ENCODE results near the gene TDRD15.
A peak's percentile ranks its signal among the peaks of the same experiment; 100 is the strongest.
"Not testable (repeated sequence)": the region's sequence is repeated elsewhere in the genome, so short reads cannot be mapped to it uniquely, and the experiment has no call there.

The TDRD15 gene

DNA sequence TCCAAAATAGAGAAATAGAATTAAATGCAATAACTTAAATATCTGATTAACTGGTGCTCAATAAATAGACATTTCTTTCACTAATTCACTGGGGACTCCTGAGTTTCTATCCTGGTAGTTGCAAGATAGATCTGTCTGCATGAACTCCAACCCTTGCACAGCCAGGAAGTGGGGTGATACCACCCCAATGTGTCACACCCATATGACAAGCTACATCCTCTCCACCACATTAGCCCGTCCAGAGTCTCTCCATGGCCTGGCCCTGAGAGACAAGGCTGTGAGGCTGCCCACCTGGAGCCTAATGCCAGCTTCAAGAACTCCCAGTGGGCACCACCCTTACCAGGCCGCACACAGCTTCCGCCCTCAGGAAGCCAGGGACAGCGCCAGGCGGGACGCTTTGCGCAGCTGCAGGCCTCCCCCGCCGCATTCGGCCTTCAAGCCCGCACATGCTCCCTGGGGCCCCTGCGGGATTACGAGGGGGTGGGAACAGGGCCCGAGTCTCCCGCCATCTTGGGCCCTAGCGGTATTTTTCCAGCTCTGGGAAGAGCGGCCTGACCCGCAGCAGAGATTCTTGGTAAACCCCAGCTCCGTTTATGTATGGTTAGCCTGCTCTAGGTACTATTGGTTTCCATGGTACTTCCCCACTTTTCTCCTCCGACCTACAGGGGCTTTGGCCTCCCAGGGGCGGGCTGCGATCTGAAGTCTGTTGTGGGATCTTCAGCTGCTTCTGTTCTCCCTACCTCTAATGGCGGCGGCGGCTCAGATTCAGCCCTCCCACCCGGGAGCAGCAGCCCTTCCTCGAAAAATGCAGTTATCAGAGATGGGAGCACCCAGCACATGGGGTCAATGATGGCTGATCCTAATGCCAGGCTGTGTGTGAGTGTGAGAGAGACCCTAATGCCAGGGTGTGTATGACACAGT lies at the start of gene TDRD15:
TDRD15 (plus strand) TSS at position 496 of the 921 bp plus-strand sequence. CDS start 13,500 bp downstream, outside the sequence.
- no peak for DNase-seq

- no peak for DNase-seq
Measured at GRCh38 chr2:21078296-21078695, 45.5 kb upstream of the TDRD15 start.

- DNase-seq, result no peak
Measured at GRCh38 chr2:21083482-21083881, 40.3 kb upstream of the TDRD15 start.

GRCh38 chr2:21084401-21084800 lies 39.4 kb upstream of the TDRD15 start:
- DNase-seq, result no peak

DNA sequence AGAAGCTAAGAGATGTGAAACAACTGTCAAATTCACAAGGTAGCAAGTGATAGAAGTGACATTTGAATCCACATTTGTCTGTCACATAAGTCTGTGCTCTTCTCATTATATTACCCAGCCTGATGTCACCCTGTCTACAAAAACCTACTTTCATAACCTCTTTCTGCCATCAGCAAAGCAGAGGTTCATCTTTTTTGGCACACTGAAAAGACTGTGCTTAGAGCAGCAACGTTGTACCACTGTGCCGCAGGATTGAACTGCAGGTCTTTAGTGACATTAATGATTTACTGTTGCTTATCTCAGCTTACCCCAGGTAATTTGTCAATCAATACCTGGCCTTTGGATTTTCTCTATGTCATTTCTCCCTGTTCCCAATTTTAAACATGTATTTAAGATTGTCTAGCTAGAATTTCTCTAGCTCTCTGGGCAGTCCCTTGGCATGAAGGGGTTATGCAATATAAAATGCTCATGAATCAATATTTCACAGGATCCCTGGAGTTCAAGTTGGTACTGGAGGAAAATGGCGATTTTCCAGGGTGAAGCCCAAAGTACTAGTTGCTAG lies 31.4 kb upstream of the TDRD15 start:
- DNase-seq, result no peak

DNA sequence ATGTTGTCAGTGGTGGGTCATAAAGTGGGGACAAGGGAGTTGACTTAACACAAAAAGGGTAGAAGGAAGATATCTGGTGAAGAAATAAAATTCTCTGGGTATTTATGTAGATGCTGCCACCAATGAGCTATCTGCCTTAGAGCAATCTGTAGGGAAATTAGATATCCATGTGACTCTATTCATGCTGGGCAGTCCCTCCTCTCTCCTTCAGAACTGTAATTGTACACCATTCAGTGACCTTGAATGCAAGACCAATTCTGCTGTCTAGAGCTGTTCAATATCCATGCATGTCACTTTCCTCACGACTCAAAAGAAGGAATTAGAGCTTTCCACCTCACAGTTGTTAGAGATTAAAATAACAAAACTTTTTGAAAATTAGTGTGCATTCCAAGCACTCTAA lies 28.6 kb upstream of the TDRD15 start:
- no peak for DNase-seq

DNA sequence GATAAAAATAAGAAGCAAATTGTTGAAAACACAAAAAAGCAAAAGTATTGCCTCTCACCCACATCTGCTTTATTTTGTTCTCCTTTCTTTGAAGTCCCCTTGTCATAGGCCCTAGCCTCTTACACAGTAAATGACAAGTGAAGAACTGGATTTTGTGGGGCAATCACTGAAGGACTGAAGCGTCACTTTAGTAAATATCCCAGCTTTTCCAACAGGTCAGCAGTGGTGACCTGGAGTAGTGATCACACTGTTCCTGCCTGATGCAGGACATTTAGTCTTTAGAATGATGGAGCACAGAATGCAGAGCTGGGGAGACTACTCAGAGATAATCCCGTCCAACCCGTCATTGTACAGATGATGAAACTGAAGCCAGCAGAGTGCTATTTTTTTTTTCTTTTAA lies 28.1 kb upstream of the TDRD15 start:
- no peak for DNase-seq

DNA sequence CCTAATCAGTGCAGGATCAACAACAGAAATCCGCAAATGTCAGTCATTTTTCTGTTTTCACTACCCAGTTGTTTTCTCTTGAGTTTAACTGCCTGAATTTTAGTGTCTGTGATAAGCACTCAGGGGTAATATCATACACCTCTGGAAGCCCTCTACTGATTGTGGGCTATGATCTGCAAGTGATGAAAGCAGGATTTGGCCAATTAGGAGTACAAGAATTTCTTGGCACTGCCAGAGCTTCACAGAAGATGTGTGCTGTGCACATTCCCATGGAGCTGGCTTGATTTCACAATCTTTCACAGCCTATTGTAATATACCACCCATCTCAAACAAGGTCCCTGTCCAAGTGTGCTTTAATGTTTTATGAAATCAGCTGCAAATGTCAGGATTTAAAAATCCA lies 27.3 kb upstream of the TDRD15 start:
- DNase-seq, result no peak

GRCh38 chr2:21097331-21097730 lies 26.4 kb upstream of the TDRD15 start:
- no peak for DNase-seq

DNA sequence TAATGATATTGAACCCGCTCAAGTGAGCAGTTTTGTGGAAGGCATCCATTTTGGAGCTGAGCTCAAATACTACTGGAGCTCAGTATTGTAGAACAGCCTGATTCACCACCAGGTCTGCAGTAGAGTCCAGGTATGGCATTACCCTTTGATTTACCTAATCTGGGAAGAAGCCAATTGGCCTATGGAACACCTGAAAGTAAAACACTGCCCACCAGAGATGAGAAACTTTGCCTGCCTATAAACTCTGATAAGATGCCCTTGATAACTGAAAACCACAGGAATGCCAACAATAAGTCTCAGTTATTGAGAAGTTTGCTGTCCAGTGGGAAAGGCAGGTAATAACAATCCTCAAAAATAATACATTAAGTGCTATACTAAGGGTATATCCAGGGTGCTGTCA lies 25.5 kb upstream of the TDRD15 start:
- DNase-seq, result no peak

DNA sequence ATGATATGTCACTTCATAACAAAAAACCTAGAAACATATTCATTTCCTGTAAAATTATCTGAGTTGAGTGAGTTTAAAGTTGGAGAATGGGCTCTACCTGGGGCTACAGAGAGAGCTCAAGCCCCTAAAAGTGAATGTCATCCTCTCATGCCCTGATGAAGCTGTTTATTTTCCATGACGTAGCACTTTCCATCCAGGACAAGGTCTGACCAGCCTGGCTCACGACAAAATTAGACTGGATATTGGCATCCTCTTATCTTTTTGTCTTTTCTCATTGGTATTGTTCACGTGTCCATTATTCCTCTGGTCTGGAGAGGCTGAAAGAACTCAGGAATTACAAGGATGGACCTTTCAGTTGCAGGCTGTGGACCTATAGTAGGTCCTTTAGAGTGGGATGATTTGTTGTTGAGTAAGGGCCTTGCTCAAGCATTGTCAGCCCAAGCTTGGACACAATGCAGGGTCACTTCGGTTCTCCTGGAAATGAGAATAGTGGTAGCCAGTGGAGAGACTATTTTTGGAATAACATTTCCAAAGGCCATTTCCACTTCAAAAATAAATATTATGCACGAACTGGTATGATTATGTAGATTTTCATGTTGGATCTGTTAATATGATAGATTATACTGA lies 24.4 kb upstream of the TDRD15 start:
- no peak for DNase-seq

- not testable (repeated sequence) for DNase-seq
Measured at GRCh38 chr2:21101514-21102155, 22.1 kb upstream of the TDRD15 start.

GRCh38 chr2:21102356-21102755 lies 21.4 kb upstream of the TDRD15 start:
- no peak for DNase-seq

GRCh38 chr2:21103274-21103891 lies 20.4 kb upstream of the TDRD15 start:
- peak; percentile 2 to 4 for DNase-seq

DNA sequence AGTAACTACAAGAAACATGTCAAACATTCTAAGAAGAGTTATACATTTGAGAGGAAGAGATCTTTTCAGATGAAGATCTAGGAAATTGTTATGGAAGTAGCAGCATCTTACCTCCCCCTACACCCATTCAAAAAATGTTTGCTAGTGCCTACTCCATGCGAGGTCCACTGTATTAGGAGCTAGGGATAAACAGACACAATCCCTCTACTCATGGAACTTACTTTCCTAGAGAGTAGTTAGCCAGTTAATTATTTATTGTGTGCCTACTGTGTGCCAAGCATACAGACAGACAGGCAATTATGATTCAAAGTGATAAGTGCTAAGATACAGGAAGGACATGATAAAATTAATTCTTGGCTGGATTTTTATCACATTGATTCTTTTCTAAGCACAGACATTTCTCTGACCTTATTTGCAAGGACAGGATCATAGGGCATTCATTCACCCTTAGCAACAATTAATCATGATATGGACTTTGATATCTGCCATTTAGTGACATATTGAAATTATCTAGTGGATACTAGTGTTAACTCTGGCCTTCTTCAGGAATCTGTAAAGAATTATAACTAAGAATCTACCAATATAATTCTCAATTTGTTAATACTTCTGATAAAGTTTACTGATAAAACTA lies 19.6 kb upstream of the TDRD15 start:
- DNase-seq, result no peak

GRCh38 chr2:21111012-21111411 lies 12.8 kb upstream of the TDRD15 start:
- no peak for DNase-seq

DNA sequence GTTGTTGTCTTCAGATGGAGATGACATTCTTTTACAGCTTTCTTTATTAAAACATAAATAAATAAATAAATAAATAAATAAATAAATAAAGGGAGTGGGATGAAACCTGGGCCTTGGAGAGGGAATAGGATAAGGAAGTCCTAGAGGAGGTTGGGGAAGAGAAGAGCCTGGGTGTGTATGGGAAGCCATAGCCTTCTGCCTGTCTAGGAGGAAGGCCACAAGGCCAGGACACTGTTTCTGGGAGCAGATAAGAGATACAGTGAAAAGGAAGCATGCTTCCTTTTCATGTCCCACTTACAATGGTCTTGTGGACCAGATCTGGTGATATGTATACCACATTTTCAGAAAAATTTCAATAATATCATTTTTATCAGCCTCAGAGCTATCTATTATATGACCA lies 6.1 kb upstream of the TDRD15 start:
- no peak for DNase-seq

DNA sequence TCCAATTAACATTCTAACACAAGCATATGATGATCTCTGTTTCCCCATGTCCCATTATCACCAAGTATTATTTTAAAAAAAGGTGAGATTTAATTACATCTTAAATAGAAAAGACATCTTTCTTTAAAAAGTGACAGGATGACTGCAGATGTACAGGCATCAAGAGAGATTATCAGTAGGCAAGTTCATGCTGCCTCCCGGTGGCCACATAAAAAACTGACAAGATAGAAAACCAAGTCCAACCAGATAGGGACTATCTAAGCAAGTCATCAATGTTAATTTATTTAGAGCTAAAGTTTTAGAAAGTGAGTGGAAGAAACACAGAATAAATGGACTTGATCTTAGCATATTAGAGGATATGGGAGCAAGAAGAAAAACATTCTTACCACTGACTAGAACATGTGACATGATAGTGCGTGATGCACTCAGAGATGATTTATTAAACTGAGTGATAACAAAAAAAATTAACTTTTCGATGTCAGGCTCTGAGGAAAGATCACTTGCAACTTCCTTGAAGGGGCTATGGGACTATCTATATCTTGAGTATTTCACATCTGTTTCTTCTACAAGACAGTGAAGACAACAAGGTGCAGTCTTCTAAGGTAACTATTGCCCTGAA lies 5.4 kb upstream of the TDRD15 start:
- DNase-seq, result peak; percentile 39 to 58

DNA sequence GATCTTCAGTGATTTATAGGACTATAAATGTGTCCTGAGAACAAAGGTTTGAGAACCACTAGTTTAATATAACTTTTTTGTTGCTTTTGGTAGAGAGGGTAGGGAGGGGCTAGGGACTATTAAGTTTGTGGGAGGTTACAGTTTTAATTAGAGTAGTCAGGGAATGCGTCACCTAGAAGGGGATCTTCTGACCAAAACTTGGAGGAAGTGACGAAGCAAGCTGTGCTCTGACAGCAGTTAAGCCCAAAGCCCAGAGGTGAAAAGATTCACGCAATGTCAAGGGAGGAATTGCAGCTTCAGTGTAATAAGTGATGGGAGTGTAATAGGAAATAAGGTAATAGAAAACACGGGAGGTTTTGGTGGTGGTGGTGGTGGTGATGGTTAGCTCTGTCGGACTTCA lies 8.1 kb downstream of the TDRD15 start:
- no peak for DNase-seq

- no peak for DNase-seq
Measured at GRCh38 chr2:21135585-21135984, 11.8 kb downstream of the TDRD15 start.

- no peak for DNase-seq
Measured at GRCh38 chr2:21142149-21142548, 18.4 kb downstream of the TDRD15 start.

GRCh38 chr2:21146638-21147037 lies 22.9 kb downstream of the TDRD15 start:
- no peak for DNase-seq
